Pancreas (tissue), 10 donors: ENCODE measurements around the gene SCAF11. TPM values are rescaled to one million over a fixed set of nuclear protein-coding genes. Genes with fewer than 3 reads are reported as not detected.

Experiments
- ATAC-seq, 4 donors: fragments of 200-7000 bp; cut with Tn5 transposase; one replicate each; pipeline versions ENCODE4 v1.8.0 to v1.9.1; 2020; ENCODE audit warnings: mild to moderate bottlenecking in 4 of 4, moderate library complexity in 4 of 4
- DNase-seq, 6 donors: peaks; one replicate each; pipeline ENCODE4 v3.0.0-alpha.2; 2020
- FAIRE-seq: peaks from 2 replicates; lab custom pipeline; 2012; peaks lifted over from hg19 to GRCh38; lab: Jason Lieb, UNC
- H3K27ac ChIP-seq, 4 donors: fragments of 200-600 bp; sonication (generic); 1 replicate in 3 of 4; 2 replicates in 1 of 4; pipeline versions ENCODE4 v1.5.0 to v1.8.0; 2020
- H3K27me3 ChIP-seq, 4 donors: fragments of 200-600 bp; one replicate each; pipeline ENCODE4 v1.8.0; 2021
- H3K36me3 ChIP-seq, 3 donors: fragments of 200-600 bp; sonication (generic) in 1 of 3; one replicate each; pipeline versions ENCODE4 v1.5.0 to v1.8.0; 2020 to 2021
- H3K4me1 ChIP-seq, 3 donors: fragments of 200-600 bp; one replicate each; pipeline ENCODE4 v1.8.0; 2021
- H3K4me3 ChIP-seq, 4 donors: fragments of 200-600 bp; sonication (generic) in 2 of 4; one replicate each; pipeline versions ENCODE4 v1.5.0 to v1.8.0; 2020 to 2021
- H3K9me3 ChIP-seq, 4 donors: fragments of 200-600 bp; one replicate each; pipeline ENCODE4 v1.8.0; 2021
- CTCF ChIP-seq, 4 donors: fragments of 200-600 bp; sonication (generic) in 3 of 4; IDR thresholded peaks; one replicate each; pipeline versions ENCODE4 v1.5.0 to v1.8.0; 2021; ENCODE audit warnings: antibody characterized with exemption in 4 of 4
- WGBS, 2 donors: extraction: QIAGEN DNeasy Blood & Tissue Kit; methylation state at CpG; one replicate each; pipeline ENCODE4 v1.1.7; 2013; 5-methylcytosine and 5-hydroxymethylcytosine counted together
- intact Hi-C, 3 donors: fragments of 100-400 bp; cut with DNase I; formaldehyde crosslinking; loops; one replicate each; pipeline versions ENCODE4 v1.11.1 to v1.14.2; 2022
- polyA plus RNA-seq, 2 donors: library from polyadenylated mRNA; stranded (reverse); fragments of 200-250 nt; gene quantifications; one replicate each; pipeline ENCODE4 v1.2.3, GENCODE V29; 2013
- total RNA-seq, 6 donors: library from RNA; stranded (reverse); fragmentation: NEBNext Ultra II Directional in 4 of 6; extraction: Animal tissue kit (Norgen Biotek cat#: 25700) in 4 of 6; gene quantifications; one replicate each; pipeline versions ENCODE4 v1.2.1 to v1.2.4, GENCODE V29; 2021 to 2023
- donor health status: healthy with polysubstance abuse.
- donor health status: DM: no; HTN: no; CAD: no; lungs with moderate emphysema.
- donor health status: DM: no; HTN: no; CAD: no.
- donor health status: control.
- donor health status: control.
- donor health status: Bipolar disorder and iron deficiency.
- donor health status: DM: yes; HTN: yes; CAD: no.
- donor health status: DM: no; HTN: no; CAD: no.
- donor health status: DM: no; HTN: no; CAD: no.
- donor health status: DM: yes; HTN: yes; CAD: no.

Gene SCAF11
- total and polyA plus RNA-seq, 8 donors, result 13.8 to 74.2 (median 46.0) TPM

GRCh38 chr12:45994736-45995135, 4.4 kb upstream of the SCAF11 start:
- intact Hi-C loops, result no loop called here
- H3K36me3 ChIP-seq, result no peaks in the 10 kb centered on the region
- FAIRE-seq (no peak), DNase-seq (no peak), ATAC-seq (no peak)
- no peaks in the 10 kb centered on the region for H3K27me3 ChIP-seq
- H3K4me3 ChIP-seq, result no peak overlapping the region
- no peak for TF ChIP-seq CTCF (IDR thresholded peaks at IDR 0.05)
- 40 to 49% methylated on average over 2 of the region's 2 CpGs for WGBS, 2 donors
- H3K27ac ChIP-seq, result no peak overlapping the region
- no peaks in the 10 kb centered on the region for H3K4me1 ChIP-seq
- no peaks in the 10 kb centered on the region for H3K9me3 ChIP-seq

DNA sequence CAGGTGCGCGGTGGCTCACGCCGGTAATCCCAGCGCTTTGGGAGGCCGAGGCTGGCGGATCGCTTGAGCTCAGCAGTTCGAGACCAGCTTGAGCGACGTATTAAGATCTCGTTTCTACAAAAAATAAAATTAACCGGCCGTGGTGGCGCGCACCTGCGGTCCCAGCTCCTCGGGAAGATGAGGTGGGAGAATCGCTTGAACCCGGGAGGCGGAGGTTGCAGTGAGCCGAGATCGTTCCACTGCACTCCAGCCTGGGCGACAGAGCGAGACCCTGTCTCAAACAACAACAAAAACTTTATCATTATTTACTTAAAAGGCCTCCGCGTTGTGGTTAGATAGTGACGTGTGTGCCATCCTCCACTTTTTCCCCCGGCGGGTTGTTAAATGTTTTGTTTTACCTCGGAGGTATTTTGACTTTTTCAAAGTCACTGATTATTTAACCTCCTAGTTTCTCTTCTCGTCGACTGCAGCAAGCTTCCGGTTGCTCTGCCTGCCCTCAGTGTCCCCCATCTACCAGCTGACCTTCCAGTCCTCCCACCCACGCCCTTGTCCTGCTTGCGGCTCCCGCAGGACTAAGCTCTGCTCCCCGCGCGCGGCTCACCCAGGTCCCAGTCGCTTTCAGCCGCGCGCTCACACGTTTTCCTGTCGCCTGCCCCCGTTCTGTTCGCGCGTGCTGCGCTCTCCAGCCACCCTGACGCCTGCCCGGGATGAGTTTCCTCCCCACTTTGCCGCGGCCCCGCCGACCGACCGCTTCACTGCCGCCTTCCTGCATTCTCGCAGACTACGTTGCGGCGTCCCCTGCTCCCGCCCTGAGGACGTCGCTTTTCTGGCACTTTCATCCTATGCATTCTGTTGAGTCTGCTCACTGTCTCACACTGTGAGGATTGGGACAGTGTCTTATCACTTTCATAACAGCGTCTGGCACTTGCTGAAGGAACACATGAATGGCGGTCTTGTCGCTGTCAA, 1.2 kb upstream of the SCAF11 start:
- WGBS, 2 donors, result 0% methylated on average over 71 of the region's 71 CpGs
- no peak for TF ChIP-seq CTCF (IDR thresholded peaks at IDR 0.05)
- DNase-seq, result peak; percentile 66 to 87 (median 74)
- intact Hi-C loops, result no loop called here
- no peak for FAIRE-seq
- Histone ChIP-seq H3K27me3 (no peaks in the 10 kb centered on the region), H3K27ac (peak overlapping the region; percentile 83 to 99 (median 92)), H3K4me1 (peaks cover 9 to 26% (median 25%) of the 10 kb centered on the region in 3 donors), H3K4me3 (peak overlapping the region; percentile 19 to 75 (median 48)), H3K9me3 (no peaks in the 10 kb centered on the region), H3K36me3 (no peaks in the 10 kb centered on the region)
- ATAC-seq, result peak; percentile 21 to 50 (median 37)

- intact Hi-C loops, result no loop called here
Measured at GRCh38 chr12:45989721-45990467, 480 bp downstream of the SCAF11 start.

GRCh38 chr12:45989287-45989686, 1.1 kb downstream of the SCAF11 start:
- WGBS, 2 donors, result 2 to 3% methylated on average over 10 of the region's 10 CpGs
- Histone ChIP-seq H3K27me3 (no peaks in the 10 kb centered on the region), H3K4me3 (peak overlapping the region; percentile 61 to 85 (median 70)), H3K9me3 (no peaks in the 10 kb centered on the region), H3K4me1 (peaks cover 9 to 38% (median 30%) of the 10 kb centered on the region in 3 donors), H3K36me3 (no peaks in the 10 kb centered on the region), H3K27ac (peak overlapping the region; percentile 98 to 100 (median 98))
- intact Hi-C loops, result no loop called here
- ATAC-seq (no peak), FAIRE-seq (no peak), DNase-seq (no peak)
- no peak for TF ChIP-seq CTCF (IDR thresholded peaks at IDR 0.05)

More at GRCh38 chr12:45989721-45990467, 480 bp downstream of the SCAF11 start:
- 0% methylated on average over 61 to 71 of the region's 71 CpGs for WGBS, 2 donors
- Histone ChIP-seq H3K4me3 (peak overlapping the region; percentile 61 to 85 (median 70)), H3K9me3 (no peaks in the 10 kb centered on the region), H3K27ac (peak overlapping the region; percentile 98 to 100 (median 98)), H3K4me1 (peaks cover 9 to 33% (median 30%) of the 10 kb centered on the region in 3 donors), H3K36me3 (no peaks in the 10 kb centered on the region), H3K27me3 (no peaks in the 10 kb centered on the region)
- FAIRE-seq (no peak), ATAC-seq (peak; percentile 35 to 52 (median 48)), DNase-seq (peak; percentile 58 to 86 (median 74))
- TF ChIP-seq CTCF (IDR thresholded peaks at IDR 0.05), result no peak
